GM23338 (cell line): ENCODE data around the gene GADD45A. TPM values are rescaled to one million over a fixed set of nuclear protein-coding genes. Genes with fewer than 3 reads are reported as not detected.

Experiments
- ATAC-seq: fragments of 200-7000 bp; cut with Tn5 transposase; 3 replicates; pipeline ENCODE4 v1.9.1; 2020
- DNase-seq: peaks from one replicate; pipeline ENCODE4 v3.0.0-alpha.2; 2015; ENCODE audit warnings: low spot score
- H2AFZ ChIP-seq: fragments of 200-600 bp; sonication (generic); 2 replicates; pipeline ENCODE4 v1.8.0; 2016; ENCODE audit warnings: antibody characterized with exemption, mild to moderate bottlenecking, moderate library complexity
- H3F3A ChIP-seq: fragments of 200-600 bp; sonication (generic); replicated peaks from 2 replicates; pipeline ENCODE4 v1.8.0; 2017; ENCODE audit warnings: antibody characterized with exemption, mixed run types, low read depth
- H3K27ac ChIP-seq: fragments of 200-600 bp; sonication (generic); 2 replicates; pipeline ENCODE4 v1.6.1; 2016; ENCODE audit warnings: low read depth
- H3K27me3 ChIP-seq: fragments of 200-600 bp; sonication (generic); 2 replicates; pipeline ENCODE4 v1.8.0; 2016; ENCODE audit warnings: mild to moderate bottlenecking, mixed run types, moderate library complexity; ENCODE audit not compliant: insufficient read depth
- H3K36me3 ChIP-seq: fragments of 200-600 bp; sonication (generic); 2 replicates; pipeline ENCODE4 v1.8.0; 2016; ENCODE audit warnings: mild to moderate bottlenecking; ENCODE audit not compliant: insufficient read depth
- H3K4me1 ChIP-seq: fragments of 200-600 bp; sonication (generic); 2 replicates; pipeline ENCODE4 v1.8.0; 2016; ENCODE audit warnings: mild to moderate bottlenecking, moderate library complexity; ENCODE audit not compliant: insufficient read depth
- H3K4me2 ChIP-seq: fragments of 200-600 bp; sonication (generic); 2 replicates; pipeline ENCODE4 v1.7.1; 2017; ENCODE audit warnings: mixed run types
- H3K4me3 ChIP-seq: fragments of 200-600 bp; sonication (generic); 2 replicates; pipeline ENCODE4 v1.6.1; 2016; ENCODE audit warnings: mixed run types
- H3K79me2 ChIP-seq: fragments of 200-600 bp; sonication (generic); replicated peaks from 2 replicates; pipeline ENCODE4 v1.8.0; 2017; ENCODE audit warnings: mild to moderate bottlenecking; ENCODE audit not compliant: insufficient read depth
- H3K9me2 ChIP-seq: fragments of 200-600 bp; sonication (generic); 2 replicates; pipeline ENCODE4 v1.8.0; 2017; ENCODE audit not compliant: insufficient read depth
- H4K20me1 ChIP-seq: fragments of 200-600 bp; sonication (generic); replicated peaks from 2 replicates; pipeline ENCODE4 v1.8.0; 2017; ENCODE audit warnings: mild to moderate bottlenecking; ENCODE audit not compliant: insufficient read depth
- H3K27ac Mint-ChIP-seq: 2 replicates; pipeline ENCODE4 v1.8.0; 2020; ENCODE audit warnings: inconsistent platforms, mild to moderate bottlenecking, moderate library complexity, mixed read lengths
- H3K27me3 Mint-ChIP-seq: 3 replicates; pipeline ENCODE4 v1.8.0; 2022; ENCODE audit warnings: low read depth, mild to moderate bottlenecking, moderate library complexity, mixed read lengths, inconsistent platforms; ENCODE audit not compliant: insufficient read depth, poor library complexity
- H3K36me3 Mint-ChIP-seq: 3 replicates; pipeline ENCODE4 v1.8.0; 2021; ENCODE audit warnings: low read depth, mild to moderate bottlenecking, inconsistent platforms, moderate library complexity, mixed read lengths
- H3K4me1 Mint-ChIP-seq: 3 replicates; pipeline ENCODE4 v1.8.0; 2020; ENCODE audit warnings: mild to moderate bottlenecking, inconsistent platforms, mixed read lengths
- H3K4me3 Mint-ChIP-seq: 3 replicates; pipeline ENCODE4 v1.8.0; 2021; ENCODE audit warnings: moderate library complexity, mild to moderate bottlenecking, inconsistent platforms, mixed read lengths
- H3K9me3 Mint-ChIP-seq: 3 replicates; pipeline ENCODE4 v1.8.0; 2020; ENCODE audit warnings: moderate library complexity, mild to moderate bottlenecking, inconsistent platforms, mixed read lengths
- CREB1 ChIP-seq: fragments of 250-450 bp; sonication (Bioruptor Pico); IDR thresholded peaks from 2 replicates; pipeline ENCODE4 v1.5.0; 2020; ENCODE audit warnings: low read depth, mild to moderate bottlenecking, moderate library complexity
- EZH2 ChIP-seq: fragments of 200-600 bp; sonication (generic); IDR thresholded peaks from one replicate; pipeline ENCODE4 v1.8.0; 2017; ENCODE audit warnings: antibody characterized with exemption, mild to moderate bottlenecking, low read depth; ENCODE audit not compliant: unreplicated experiment
- JUNB ChIP-seq: IDR thresholded peaks from one replicate; pipeline ENCODE4 v1.6.1; 2016; ENCODE audit warnings: antibody characterized with exemption; ENCODE audit not compliant: unreplicated experiment
- NANOG ChIP-seq: IDR thresholded peaks from 2 replicates; pipeline ENCODE4 v1.6.1; 2016; ENCODE audit warnings: antibody characterized with exemption, borderline replicate concordance
- POLR2AphosphoS5 ChIP-seq: IDR thresholded peaks from 2 replicates; pipeline ENCODE4 v1.6.1; 2016; ENCODE audit warnings: antibody characterized with exemption, low read depth
- STAT1 ChIP-seq: IDR thresholded peaks from one replicate; pipeline ENCODE4 v1.6.1; 2016; ENCODE audit warnings: antibody characterized with exemption; ENCODE audit not compliant: unreplicated experiment
- ZNF114 ChIP-seq: fragments of 250-450 bp; sonication (Bioruptor Pico); IDR thresholded peaks from 2 replicates; pipeline ENCODE4 v1.5.0; 2020; ENCODE audit warnings: mild to moderate bottlenecking, moderate library complexity
- ZNF331 ChIP-seq: fragments of 250-450 bp; sonication (Bioruptor Pico); IDR thresholded peaks from 2 replicates; pipeline ENCODE4 v1.5.0; 2020; ENCODE audit warnings: low read depth, mild to moderate bottlenecking, moderate library complexity
- polyA plus RNA-seq: library from polyadenylated mRNA; unstranded; fragments of >200 nt; fragmentation: Nextera tagmentation; extraction: Ambion mirVana; gene quantifications from 2 replicates; pipeline ENCODE4 v1.2.1, GENCODE V29; 2016
- total RNA-seq: library from RNA; depleted of rRNA; stranded (reverse); fragments of >200 nt; shearing (Covaris generic); gene quantifications from 2 replicates; pipeline ENCODE4 v1.2.3, GENCODE V29; 2014
- TF ChIP-seq, protein P1 (sequence below): fragments of 250-450 bp; sonication (Bioruptor Pico); IDR thresholded peaks from 2 replicates; pipeline ENCODE4 v1.5.0; 2020; ENCODE audit warnings: mild to moderate bottlenecking, moderate library complexity
- TF ChIP-seq, protein P2 (sequence below): IDR thresholded peaks from 2 replicates; pipeline ENCODE4 v1.6.1; 2016; ENCODE audit warnings: antibody characterized with exemption

GADD45A gene
- total and polyA plus RNA-seq, 2 experiments from 2014 or later = 25.9 to 39.5 TPM

DNA sequence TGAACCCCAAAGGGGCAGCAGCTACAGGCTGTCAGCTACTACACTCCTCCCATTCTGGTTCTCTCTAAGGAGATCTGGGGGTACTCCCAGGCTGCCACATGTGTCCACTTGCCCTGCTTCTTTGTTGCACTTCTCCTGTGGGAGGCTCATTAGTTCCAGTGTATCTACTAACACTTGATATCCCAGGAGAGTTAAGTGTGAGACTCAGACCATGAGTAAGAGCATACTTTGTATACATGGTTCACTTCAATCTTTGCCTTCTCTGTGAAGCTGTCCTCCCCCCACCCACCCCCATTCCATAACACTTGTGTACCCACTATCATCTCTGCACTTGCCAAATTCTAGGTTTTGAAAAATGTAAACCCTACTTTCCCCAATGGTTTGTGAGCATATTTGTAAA lies 34.9 kb upstream of the GADD45A start (continued):
- TF ChIP-seq, protein P1, sequence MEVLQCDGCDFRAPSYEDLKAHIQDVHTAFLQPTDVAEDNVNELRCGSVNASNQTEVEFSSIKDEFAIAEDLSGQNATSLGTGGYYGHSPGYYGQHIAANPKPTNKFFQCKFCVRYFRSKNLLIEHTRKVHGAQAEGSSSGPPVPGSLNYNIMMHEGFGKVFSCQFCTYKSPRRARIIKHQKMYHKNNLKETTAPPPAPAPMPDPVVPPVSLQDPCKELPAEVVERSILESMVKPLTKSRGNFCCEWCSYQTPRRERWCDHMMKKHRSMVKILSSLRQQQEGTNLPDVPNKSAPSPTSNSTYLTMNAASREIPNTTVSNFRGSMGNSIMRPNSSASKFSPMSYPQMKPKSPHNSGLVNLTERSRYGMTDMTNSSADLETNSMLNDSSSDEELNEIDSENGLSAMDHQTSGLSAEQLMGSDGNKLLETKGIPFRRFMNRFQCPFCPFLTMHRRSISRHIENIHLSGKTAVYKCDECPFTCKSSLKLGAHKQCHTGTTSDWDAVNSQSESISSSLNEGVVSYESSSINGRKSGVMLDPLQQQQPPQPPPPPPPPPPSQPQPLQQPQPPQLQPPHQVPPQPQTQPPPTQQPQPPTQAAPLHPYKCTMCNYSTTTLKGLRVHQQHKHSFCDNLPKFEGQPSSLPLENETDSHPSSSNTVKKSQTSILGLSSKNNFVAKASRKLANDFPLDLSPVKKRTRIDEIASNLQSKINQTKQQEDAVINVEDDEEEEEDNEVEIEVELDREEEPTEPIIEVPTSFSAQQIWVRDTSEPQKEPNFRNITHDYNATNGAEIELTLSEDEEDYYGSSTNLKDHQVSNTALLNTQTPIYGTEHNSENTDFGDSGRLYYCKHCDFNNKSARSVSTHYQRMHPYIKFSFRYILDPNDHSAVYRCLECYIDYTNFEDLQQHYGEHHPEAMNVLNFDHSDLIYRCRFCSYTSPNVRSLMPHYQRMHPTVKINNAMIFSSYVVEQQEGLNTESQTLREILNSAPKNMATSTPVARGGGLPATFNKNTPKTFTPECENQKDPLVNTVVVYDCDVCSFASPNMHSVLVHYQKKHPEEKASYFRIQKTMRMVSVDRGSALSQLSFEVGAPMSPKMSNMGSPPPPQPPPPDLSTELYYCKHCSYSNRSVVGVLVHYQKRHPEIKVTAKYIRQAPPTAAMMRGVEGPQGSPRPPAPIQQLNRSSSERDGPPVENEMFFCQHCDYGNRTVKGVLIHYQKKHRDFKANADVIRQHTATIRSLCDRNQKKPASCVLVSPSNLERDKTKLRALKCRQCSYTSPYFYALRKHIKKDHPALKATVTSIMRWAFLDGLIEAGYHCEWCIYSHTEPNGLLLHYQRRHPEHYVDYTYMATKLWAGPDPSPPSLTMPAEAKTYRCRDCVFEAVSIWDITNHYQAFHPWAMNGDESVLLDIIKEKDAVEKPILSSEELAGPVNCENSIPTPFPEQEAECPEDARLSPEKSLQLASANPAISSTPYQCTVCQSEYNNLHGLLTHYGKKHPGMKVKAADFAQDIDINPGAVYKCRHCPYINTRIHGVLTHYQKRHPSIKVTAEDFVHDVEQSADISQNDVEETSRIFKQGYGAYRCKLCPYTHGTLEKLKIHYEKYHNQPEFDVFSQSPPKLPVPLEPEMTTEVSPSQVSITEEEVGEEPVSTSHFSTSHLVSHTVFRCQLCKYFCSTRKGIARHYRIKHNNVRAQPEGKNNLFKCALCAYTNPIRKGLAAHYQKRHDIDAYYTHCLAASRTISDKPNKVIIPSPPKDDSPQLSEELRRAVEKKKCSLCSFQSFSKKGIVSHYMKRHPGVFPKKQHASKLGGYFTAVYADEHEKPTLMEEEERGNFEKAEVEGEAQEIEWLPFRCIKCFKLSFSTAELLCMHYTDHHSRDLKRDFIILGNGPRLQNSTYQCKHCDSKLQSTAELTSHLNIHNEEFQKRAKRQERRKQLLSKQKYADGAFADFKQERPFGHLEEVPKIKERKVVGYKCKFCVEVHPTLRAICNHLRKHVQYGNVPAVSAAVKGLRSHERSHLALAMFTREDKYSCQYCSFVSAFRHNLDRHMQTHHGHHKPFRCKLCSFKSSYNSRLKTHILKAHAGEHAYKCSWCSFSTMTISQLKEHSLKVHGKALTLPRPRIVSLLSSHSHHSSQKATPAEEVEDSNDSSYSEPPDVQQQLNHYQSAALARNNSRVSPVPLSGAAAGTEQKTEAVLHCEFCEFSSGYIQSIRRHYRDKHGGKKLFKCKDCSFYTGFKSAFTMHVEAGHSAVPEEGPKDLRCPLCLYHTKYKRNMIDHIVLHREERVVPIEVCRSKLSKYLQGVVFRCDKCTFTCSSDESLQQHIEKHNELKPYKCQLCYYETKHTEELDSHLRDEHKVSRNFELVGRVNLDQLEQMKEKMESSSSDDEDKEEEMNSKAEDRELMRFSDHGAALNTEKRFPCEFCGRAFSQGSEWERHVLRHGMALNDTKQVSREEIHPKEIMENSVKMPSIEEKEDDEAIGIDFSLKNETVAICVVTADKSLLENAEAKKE = no peak
- TF ChIP-seq NANOG = no peak
- TF ChIP-seq CREB1 (CRISPR knock-in tag) = no peak

GRCh38 chr1:67651031-67651430 lies 34.0 kb upstream of the GADD45A start:
- H4K20me1 ChIP-seq = no peaks in the 10 kb centered on the region
- no peaks in the 10 kb centered on the region for H3K79me2 ChIP-seq
- H3K27me3 ChIP-seq = no peaks in the 10 kb centered on the region
- no peak overlapping the region for H3K4me3 ChIP-seq
- no peak overlapping the region for H3K4me3 Mint-ChIP-seq
- peaks cover 2% of the 10 kb centered on the region for H3K27me3 Mint-ChIP-seq
- no peak for ATAC-seq
- no peaks in the 10 kb centered on the region; the same call in 2 of the 3 replicates for H3K9me3 Mint-ChIP-seq
- H3K36me3 Mint-ChIP-seq = no peaks in the 10 kb centered on the region
- no peak for DNase-seq
- H3K27ac ChIP-seq = no peak overlapping the region
- H3K9me2 ChIP-seq = no peaks in the 10 kb centered on the region
- no peaks in the 10 kb centered on the region for H3F3A ChIP-seq
- H3K4me2 ChIP-seq = no peak overlapping the region
- 0 out of 2 replicates have a peak overlapping the region, but pooled peaks have one; percentile 24 for H2AFZ ChIP-seq
- H3K4me1 ChIP-seq = peaks cover 10% of the 10 kb centered on the region
- peaks cover 19% of the 10 kb centered on the region for H3K4me1 Mint-ChIP-seq
- no peak overlapping the region for H3K27ac Mint-ChIP-seq
- no peaks in the 10 kb centered on the region for H3K36me3 ChIP-seq
- no peak for TF ChIP-seq STAT1
- no peak for TF ChIP-seq EZH2
- TF ChIP-seq, protein P1 = no peak
- TF ChIP-seq NANOG = no peak
- no peak for TF ChIP-seq CREB1 (CRISPR knock-in tag)
- no peak for TF ChIP-seq ZNF331 (CRISPR knock-in tag)
- TF ChIP-seq POLR2AphosphoS5 = no peak
- TF ChIP-seq, protein P2, sequence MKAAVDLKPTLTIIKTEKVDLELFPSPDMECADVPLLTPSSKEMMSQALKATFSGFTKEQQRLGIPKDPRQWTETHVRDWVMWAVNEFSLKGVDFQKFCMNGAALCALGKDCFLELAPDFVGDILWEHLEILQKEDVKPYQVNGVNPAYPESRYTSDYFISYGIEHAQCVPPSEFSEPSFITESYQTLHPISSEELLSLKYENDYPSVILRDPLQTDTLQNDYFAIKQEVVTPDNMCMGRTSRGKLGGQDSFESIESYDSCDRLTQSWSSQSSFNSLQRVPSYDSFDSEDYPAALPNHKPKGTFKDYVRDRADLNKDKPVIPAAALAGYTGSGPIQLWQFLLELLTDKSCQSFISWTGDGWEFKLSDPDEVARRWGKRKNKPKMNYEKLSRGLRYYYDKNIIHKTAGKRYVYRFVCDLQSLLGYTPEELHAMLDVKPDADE = no peak
- no peak for TF ChIP-seq ZNF114 (CRISPR knock-in tag)
- TF ChIP-seq JUNB = no peak
